A673 (cell line): Measurements from ENCODE around the gene ABCG8. TPM values are rescaled to one million over a fixed set of nuclear protein-coding genes. Genes with fewer than 3 reads are reported as not detected.

Source experiments
- BruUV-seq: library from RNA; stranded (reverse); fragments of 400-500 nt; replicated peaks from 2 replicates; lab custom pipeline; 2021; lab: Mats Ljungman, UMichigan
- CTCF ChIA-PET: fragments of 300-600 bp; sonication (Branson Sonifier 250); formaldehyde crosslinking; loops from one replicate; lab custom pipeline; 2022; ENCODE audit warnings: antibody characterized with exemption; lab: Charles Lee
- POLR2A ChIA-PET: fragments of 300-600 bp; sonication (Branson Sonifier 250); formaldehyde crosslinking; loops from one replicate; lab custom pipeline; 2022; ENCODE audit warnings: antibody characterized with exemption; ENCODE audit not compliant: low non-redundant PET; lab: Charles Lee
- DNase-seq: peaks from one replicate; pipeline ENCODE4 v3.0.0-alpha.2; 2015; ENCODE audit warnings: low spot score
- H3K27ac ChIP-seq: fragments of 200-600 bp; sonication (generic); 2 replicates; pipeline ENCODE4 v1.5.1; 2016; ENCODE audit warnings: mixed run types, low read depth, mild to moderate bottlenecking, mixed read lengths, antibody characterized with exemption, low read length; ENCODE audit not compliant: poor library complexity, severe bottlenecking
- H3K27me3 ChIP-seq: fragments of 200-600 bp; sonication (generic); replicated peaks from 2 replicates; pipeline ENCODE4 v1.6.1; 2017; ENCODE audit warnings: mixed run types, low read depth, mild to moderate bottlenecking, mixed read lengths, antibody characterized with exemption, low read length; ENCODE audit not compliant: insufficient read depth, poor library complexity
- H3K36me3 ChIP-seq: fragments of 200-600 bp; sonication (generic); 2 replicates; pipeline ENCODE4 v1.6.1; 2016; ENCODE audit warnings: mixed run types, mild to moderate bottlenecking, mixed read lengths, antibody characterized with exemption, low read length; ENCODE audit not compliant: insufficient read depth, poor library complexity, severe bottlenecking
- H3K4me1 ChIP-seq: fragments of 200-600 bp; sonication (generic); 2 replicates; pipeline ENCODE4 v1.6.1; 2017; ENCODE audit warnings: mixed run types, mild to moderate bottlenecking, mixed read lengths, antibody characterized with exemption, low read length; ENCODE audit not compliant: insufficient read depth, poor library complexity, severe bottlenecking
- H3K4me3 ChIP-seq: fragments of 200-600 bp; sonication (generic); 2 replicates; pipeline ENCODE4 v1.5.1; 2016; ENCODE audit warnings: low read depth, mixed run types, mild to moderate bottlenecking, mixed read lengths, low read length; ENCODE audit not compliant: poor library complexity, severe bottlenecking
- H3K9me3 ChIP-seq: fragments of 200-600 bp; sonication (generic); 2 replicates; pipeline ENCODE4 v1.6.1; 2016; ENCODE audit warnings: mixed run types, low read depth, mild to moderate bottlenecking, mixed read lengths, antibody characterized with exemption, low read length; ENCODE audit not compliant: poor library complexity, severe bottlenecking
- CTCF ChIP-seq: fragments of 300-800, 200-600 bp; sonication (generic); conservative IDR thresholded peaks from 2 replicates; pipeline ENCODE4 v1.5.1; 2017; ENCODE audit warnings: low read depth, mild to moderate bottlenecking, antibody characterized with exemption, low read length, moderate library complexity, mixed read lengths
- EZH2 ChIP-seq: fragments of 200-600 bp; sonication (generic); IDR thresholded peaks from 2 replicates; pipeline ENCODE4 v1.6.1; 2017; ENCODE audit warnings: borderline replicate concordance, low read depth, mild to moderate bottlenecking, mixed read lengths, antibody characterized with exemption, low read length; ENCODE audit not compliant: poor library complexity, severe bottlenecking
- intact Hi-C: fragments of 100-400 bp; cut with micrococcal nuclease; formaldehyde crosslinking; loops from one replicate; pipeline ENCODE4 v1.10.0; 2022; ENCODE audit not compliant: unreplicated experiment
- total RNA-seq: library from RNA; stranded (reverse); gene quantifications from 2 replicates; pipeline ENCODE4 v1.2.3, GENCODE V29; 2021

The ABCG8 gene
- total RNA-seq, 1 experiment from 2014 or later = not detected

GRCh38 chr2:43837033-43837432, 1.7 kb upstream of the ABCG8 start:
- Histone ChIP-seq H3K27me3 (no peaks in the 10 kb centered on the region), H3K27ac (no peak overlapping the region), H3K36me3 (no peaks in the 10 kb centered on the region), H3K9me3 (no peaks in the 10 kb centered on the region), H3K4me1 (no peaks in the 10 kb centered on the region), H3K4me3 (no peak overlapping the region)
- ChIA-PET CTCF (no interaction called here), POLR2A (no interaction called here)
- no TSS peak for BruUV-seq
- intact Hi-C loops = no loop called here
- TF ChIP-seq EZH2 = no peak
- no peak for TF ChIP-seq CTCF
- DNase-seq = no peak

- Histone ChIP-seq H3K36me3 (no peaks in the 10 kb centered on the region), H3K4me3 (no peak overlapping the region), H3K27ac (no peak overlapping the region), H3K4me1 (no peaks in the 10 kb centered on the region), H3K27me3 (no peaks in the 10 kb centered on the region), H3K9me3 (no peaks in the 10 kb centered on the region)
- no TSS peak for BruUV-seq
- CTCF ChIA-PET = no interaction called here
- DNase-seq = no peak
- TF ChIP-seq EZH2 = no peak
- no peak for TF ChIP-seq CTCF
- POLR2A ChIA-PET = no interaction called here
- intact Hi-C loops = no loop called here
Observed at GRCh38 chr2:43837831-43838559, 776 bp upstream of the ABCG8 start.

- CTCF ChIA-PET = no interaction called here
- POLR2A ChIA-PET = no interaction called here
- TF ChIP-seq EZH2 (no peak), CTCF (no peak)
Observed at GRCh38 chr2:43839776-43840564, 1.2 kb downstream of the ABCG8 start.

More at GRCh38 chr2:43839776-43840564, 1.2 kb downstream of the ABCG8 start:
- H3K27ac ChIP-seq = no peak overlapping the region
- H3K4me1 ChIP-seq = no peaks in the 10 kb centered on the region
- no peak overlapping the region for H3K4me3 ChIP-seq
- DNase-seq = no peak
- intact Hi-C loops = no loop called here
- H3K27me3 ChIP-seq = no peaks in the 10 kb centered on the region
- H3K36me3 ChIP-seq = no peaks in the 10 kb centered on the region
- H3K9me3 ChIP-seq = no peaks in the 10 kb centered on the region
- BruUV-seq = no TSS peak
